GM12878 (cell line): Measurements from ENCODE around the gene KDF1. TPM values are rescaled to one million over a fixed set of nuclear protein-coding genes. Genes with fewer than 3 reads are reported as not detected.

Source experiments
- ATAC-seq: fragments of 200-7000 bp; cut with Tn5 transposase; 3 replicates; pipeline ENCODE4 v1.9.1; 2020; ENCODE audit warnings: mild to moderate bottlenecking, moderate library complexity
- BruUV-seq: library from RNA; stranded (reverse); fragments of 400-500 nt; replicated peaks from 2 replicates; lab custom pipeline; 2021; lab: Mats Ljungman, UMichigan
- CTCF ChIA-PET: fragments of 300-600 bp; sonication (Branson Sonifier 250); formaldehyde crosslinking; extraction: SDS; loops from one replicate; lab custom pipeline; 2021; ENCODE audit warnings: inconsistent platforms; lab: Yijun Ruan, JAX
- POLR2A ChIA-PET: fragments of 350-600 bp; formaldehyde crosslinking; extraction: SDS; loops from one replicate; lab custom pipeline; 2021; ENCODE audit warnings: inconsistent platforms; lab: Charles Lee
- RAD21 ChIA-PET: fragments of 300-600 bp; sonication (Branson Sonifier 250); formaldehyde crosslinking; loops from one replicate; lab custom pipeline; 2023; ENCODE audit warnings: antibody characterized with exemption; ENCODE audit not compliant: unreplicated experiment; lab: Charles Lee
- SMC1A ChIA-PET: fragments of 300-600 bp; sonication (Branson Sonifier 250); formaldehyde crosslinking; loops from one replicate; lab custom pipeline; 2023; ENCODE audit not compliant: unreplicated experiment, uncharacterized antibody; lab: Charles Lee
- DNase-seq: peaks from one replicate; pipeline ENCODE4 v3.0.0-alpha.2; 2011; ENCODE audit warnings: low read depth, low spot score
- FAIRE-seq: peaks from 3 replicates; lab custom pipeline; 2011; peaks lifted over from hg19 to GRCh38; lab: Jason Lieb, UNC
- H2AFZ ChIP-seq: 2 replicates; pipeline ENCODE4 v1.6.0; 2011; ENCODE audit warnings: low read depth, low read length, control low read depth; ENCODE audit not compliant: control insufficient read depth
- H3K27ac ChIP-seq: 2 replicates; pipeline ENCODE4 v1.5.1; 2011; ENCODE audit warnings: control low read depth; ENCODE audit not compliant: control insufficient read depth, insufficient read depth
- H3K27me3 ChIP-seq, 2 experiments: replicated peaks in 1 of 2; 2 replicates each; pipeline versions ENCODE4 v1.6.0 to v1.6.1; 2011; ENCODE audit warnings: low read length in 1 of 2; ENCODE audit not compliant: control insufficient read depth in 2 of 2, insufficient read depth in 2 of 2
- H3K36me3 ChIP-seq, 2 experiments: 2 replicates each; pipeline ENCODE4 v1.5.1; 2011; ENCODE audit warnings: low read length in 1 of 2; ENCODE audit not compliant: control insufficient read depth in 2 of 2, insufficient read depth in 2 of 2
- H3K4me1 ChIP-seq: 2 replicates; pipeline ENCODE4 v1.6.1; 2011; ENCODE audit warnings: mild to moderate bottlenecking, low read length, moderate library complexity, mixed read lengths; ENCODE audit not compliant: control insufficient read depth, insufficient read depth
- H3K4me2 ChIP-seq: 2 replicates; pipeline ENCODE4 v1.6.0; 2011; ENCODE audit warnings: control low read depth; ENCODE audit not compliant: control insufficient read depth, insufficient read depth
- H3K4me3 ChIP-seq: fragments of 200-600 bp; sonication (generic); 2 replicates; pipeline ENCODE4 v1.5.1; 2016
- H3K79me2 ChIP-seq: 2 replicates; pipeline ENCODE4 v1.6.0; 2011; ENCODE audit warnings: low read length; ENCODE audit not compliant: control insufficient read depth, insufficient read depth
- H3K9ac ChIP-seq: 2 replicates; pipeline ENCODE4 v1.8.0; 2011; ENCODE audit warnings: low read length, control low read depth, mixed read lengths; ENCODE audit not compliant: control insufficient read depth, insufficient read depth
- H3K9me3 ChIP-seq: replicated peaks from 3 replicates; pipeline ENCODE4 v1.5.1; 2011; ENCODE audit warnings: mild to moderate bottlenecking, low read length; ENCODE audit not compliant: control insufficient read depth, insufficient read depth
- H4K20me1 ChIP-seq: 2 replicates; pipeline ENCODE4 v1.6.0; 2011; ENCODE audit not compliant: control insufficient read depth, insufficient read depth
- ATF7 ChIP-seq: fragments of 450-650 bp; IDR thresholded peaks from 2 replicates; pipeline ENCODE4 v1.6.1; 2016; ENCODE audit warnings: low read depth, mild to moderate bottlenecking
- LARP7 ChIP-seq: fragments of 450-650 bp; IDR thresholded peaks from 2 replicates; pipeline ENCODE4 v1.6.1; 2017; ENCODE audit warnings: mild to moderate bottlenecking
- MEF2B ChIP-seq: fragments of 450-650 bp; IDR thresholded peaks from 2 replicates; pipeline ENCODE4 v1.6.1; 2018; ENCODE audit warnings: mild to moderate bottlenecking, moderate library complexity; ENCODE audit not compliant: partially characterized antibody, poor library complexity, severe bottlenecking
- POLR2AphosphoS2 ChIP-seq: IDR thresholded peaks from 2 replicates; pipeline ENCODE4 v1.6.1; 2011; ENCODE audit warnings: low read depth, mild to moderate bottlenecking, low read length, improper control_type of control experiment, moderate library complexity
- POLR2AphosphoS5 ChIP-seq: IDR thresholded peaks from 2 replicates; pipeline ENCODE4 v1.6.1; 2011; ENCODE audit warnings: mild to moderate bottlenecking, low read length, inconsistent platforms
- SMAD1 ChIP-seq: fragments of 450-650 bp; IDR thresholded peaks from 2 replicates; pipeline ENCODE4 v1.6.1; 2018; ENCODE audit warnings: mild to moderate bottlenecking, low read depth; ENCODE audit not compliant: partially characterized antibody
- SMARCA5 ChIP-seq: fragments of 450-650 bp; IDR thresholded peaks from 2 replicates; pipeline ENCODE4 v1.6.1; 2017; ENCODE audit warnings: mild to moderate bottlenecking
- SREBF2 ChIP-seq: IDR thresholded peaks from 2 replicates; pipeline ENCODE4 v1.6.1; 2012; ENCODE audit warnings: mild to moderate bottlenecking, low read length
- SUZ12 ChIP-seq: fragments of 200-600 bp; sonication (generic); IDR thresholded peaks from one replicate; pipeline ENCODE4 v1.6.1; 2018; ENCODE audit warnings: antibody characterized with exemption, mild to moderate bottlenecking; ENCODE audit not compliant: unreplicated experiment
- TCF12 ChIP-seq: IDR thresholded peaks from 2 replicates; pipeline ENCODE4 v1.6.1; 2011; ENCODE audit warnings: low read depth, mild to moderate bottlenecking, low read length
- TCF3 ChIP-seq: IDR thresholded peaks from 2 replicates; pipeline ENCODE4 v1.6.1; 2012; ENCODE audit warnings: low read depth, mild to moderate bottlenecking, low read length, borderline replicate concordance; ENCODE audit not compliant: insufficient read depth
- ZBED1 ChIP-seq: IDR thresholded peaks from 2 replicates; pipeline ENCODE4 v1.6.1; 2016; ENCODE audit warnings: borderline replicate concordance
- ZNF384 ChIP-seq: IDR thresholded peaks from 2 replicates; pipeline ENCODE4 v1.6.1; 2012; ENCODE audit warnings: low read depth, mild to moderate bottlenecking, low read length, improper control_type of control experiment, borderline replicate concordance
- WGBS: methylation state at CpG from one replicate; pipeline ENCODE4 v1.1.6; 2016; ENCODE audit warnings: low lambda C conversion rate; ENCODE audit not compliant: insufficient replicate concordance, insufficient coverage; ENCODE audit errors: missing lambda C conversion rate; 5-methylcytosine and 5-hydroxymethylcytosine counted together
- in situ Hi-C: fragments of 300-500 bp; cut with MboI; formaldehyde crosslinking; loops from 9 replicates; pipeline ENCODE4 v1.14.3; 2018; ENCODE audit warnings: mixed read lengths
- intact Hi-C: fragments of 100-400 bp; cut with micrococcal nuclease; formaldehyde crosslinking; loops from one replicate; pipeline ENCODE4 v1.14.2; 2022; ENCODE audit not compliant: unreplicated experiment
- polyA plus RNA-seq, 11 experiments: library from polyadenylated mRNA; depleted of rRNA in 4 of 11; unstranded in 6 of 11; stranded (reverse) in 5 of 11; fragments of >200 nt; fragmentation: Nextera tagmentation in 4 of 11; fragmentation: Illumina TruSeq in 1 of 11; extraction: Ambion mirVana in 4 of 11; extraction: Trizol in 1 of 11; gene quantifications; 1 replicate in 1 of 11; 2 replicates in 10 of 11; pipeline versions ENCODE4 v1.2.1 to v1.2.3, GENCODE V29; 2011 to 2016; ENCODE audit warnings: inconsistent platforms in 2 of 11, missing spikeins in 2 of 11, low read depth in 1 of 11
- total RNA-seq, 4 experiments: library from RNA; depleted of rRNA in 3 of 4; stranded (reverse); fragments of >200 nt in 3 of 4; fragmentation: Illumina TruSeq in 1 of 4; extraction: Trizol in 1 of 4; gene quantifications; 2 replicates each; pipeline versions ENCODE4 v1.2.1 to v1.2.3, GENCODE V29; 2013 to 2021
- TF ChIP-seq, protein P1 (sequence below): fragments of 450-650 bp; IDR thresholded peaks from 2 replicates; pipeline ENCODE4 v1.6.1; 2017; ENCODE audit warnings: mild to moderate bottlenecking, moderate library complexity
- TF ChIP-seq, protein P2 (sequence below): IDR thresholded peaks from 2 replicates; pipeline ENCODE4 v1.6.1; 2011; ENCODE audit warnings: mild to moderate bottlenecking, low read depth, low read length, moderate library complexity; ENCODE audit not compliant: insufficient replicate concordance
- TF ChIP-seq, protein P3 (sequence below): IDR thresholded peaks from 2 replicates; pipeline ENCODE4 v1.6.1; 2011; ENCODE audit warnings: low read depth, mild to moderate bottlenecking, low read length, moderate library complexity, borderline replicate concordance; ENCODE audit errors: extremely low read depth

The KDF1 gene
- total and polyA plus RNA-seq, 10 of the 15 experiments (the other 5 are each of a cell fraction or from before 2014, with no cell fraction given), result 0.03 to 0.13 (median 0.04) TPM; not detected in 7

DNA sequence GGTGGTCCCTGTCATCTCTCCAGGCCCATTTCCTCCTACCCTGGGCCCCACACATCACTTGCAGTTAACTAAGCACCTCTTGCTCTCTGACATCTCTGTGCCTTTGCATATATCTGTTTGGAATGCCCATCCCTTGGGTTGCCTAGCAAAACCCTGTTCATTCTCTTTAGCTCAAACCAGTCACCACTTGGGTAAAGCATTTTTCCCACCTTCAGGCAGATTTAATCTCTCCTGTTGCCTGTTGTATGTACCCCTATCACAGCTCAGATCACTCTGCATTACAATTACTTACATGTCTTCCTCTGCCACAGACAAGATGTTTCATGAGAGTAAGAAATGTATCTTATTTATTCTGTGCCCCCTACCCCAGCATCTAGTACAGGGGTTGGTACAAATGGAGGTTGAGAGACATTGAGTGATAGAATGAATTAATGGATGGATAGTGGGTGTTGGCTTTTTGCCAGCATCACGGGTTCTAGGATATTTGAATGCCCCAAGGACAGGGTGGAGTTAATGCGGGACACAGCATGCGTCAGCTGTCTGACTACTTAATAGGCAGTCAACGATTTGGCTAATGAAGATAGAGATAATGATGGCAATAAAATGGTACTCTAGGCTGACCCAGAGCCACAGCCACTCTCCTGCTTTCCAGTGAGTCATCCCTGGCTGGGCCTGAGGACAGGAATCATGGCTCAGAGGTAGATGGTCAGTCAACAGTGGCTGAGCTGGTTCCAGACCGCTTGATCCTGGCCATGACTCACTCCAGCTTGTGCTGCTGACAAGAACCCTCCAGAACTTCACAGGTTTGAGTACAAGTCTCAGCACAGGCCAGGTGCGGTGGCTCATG is 53.0 kb downstream of the KDF1 start:
- Histone ChIP-seq H3K27me3 (no peaks in the 10 kb centered on the region), H3K9me3 (no peaks in the 10 kb centered on the region), H3K4me1 (no peaks in the 10 kb centered on the region), H3K79me2 (no peaks in the 10 kb centered on the region), H3K27ac (no peak overlapping the region), H3K9ac (no peak overlapping the region), H3K4me2 (no peak overlapping the region), H3K36me3 (no peaks in the 10 kb centered on the region), H3K4me3 (no peak overlapping the region), H2AFZ (no peak overlapping the region), H4K20me1 (no peaks in the 10 kb centered on the region)
- BruUV-seq, result no TSS peak
- CTCF ChIA-PET, result no interaction called here
- SMC1A ChIA-PET, result interaction anchor here (1.8 kb wide), 1 partner anchor 14 kb away, joined by 4 read pairs; no protein-coding TSS in a partner anchor
- ATAC-seq (no peak), DNase-seq (no peak), FAIRE-seq (no peak)
- WGBS, result 63% methylated on average over 6 of the region's 6 CpGs
- TF ChIP-seq, protein P1, sequence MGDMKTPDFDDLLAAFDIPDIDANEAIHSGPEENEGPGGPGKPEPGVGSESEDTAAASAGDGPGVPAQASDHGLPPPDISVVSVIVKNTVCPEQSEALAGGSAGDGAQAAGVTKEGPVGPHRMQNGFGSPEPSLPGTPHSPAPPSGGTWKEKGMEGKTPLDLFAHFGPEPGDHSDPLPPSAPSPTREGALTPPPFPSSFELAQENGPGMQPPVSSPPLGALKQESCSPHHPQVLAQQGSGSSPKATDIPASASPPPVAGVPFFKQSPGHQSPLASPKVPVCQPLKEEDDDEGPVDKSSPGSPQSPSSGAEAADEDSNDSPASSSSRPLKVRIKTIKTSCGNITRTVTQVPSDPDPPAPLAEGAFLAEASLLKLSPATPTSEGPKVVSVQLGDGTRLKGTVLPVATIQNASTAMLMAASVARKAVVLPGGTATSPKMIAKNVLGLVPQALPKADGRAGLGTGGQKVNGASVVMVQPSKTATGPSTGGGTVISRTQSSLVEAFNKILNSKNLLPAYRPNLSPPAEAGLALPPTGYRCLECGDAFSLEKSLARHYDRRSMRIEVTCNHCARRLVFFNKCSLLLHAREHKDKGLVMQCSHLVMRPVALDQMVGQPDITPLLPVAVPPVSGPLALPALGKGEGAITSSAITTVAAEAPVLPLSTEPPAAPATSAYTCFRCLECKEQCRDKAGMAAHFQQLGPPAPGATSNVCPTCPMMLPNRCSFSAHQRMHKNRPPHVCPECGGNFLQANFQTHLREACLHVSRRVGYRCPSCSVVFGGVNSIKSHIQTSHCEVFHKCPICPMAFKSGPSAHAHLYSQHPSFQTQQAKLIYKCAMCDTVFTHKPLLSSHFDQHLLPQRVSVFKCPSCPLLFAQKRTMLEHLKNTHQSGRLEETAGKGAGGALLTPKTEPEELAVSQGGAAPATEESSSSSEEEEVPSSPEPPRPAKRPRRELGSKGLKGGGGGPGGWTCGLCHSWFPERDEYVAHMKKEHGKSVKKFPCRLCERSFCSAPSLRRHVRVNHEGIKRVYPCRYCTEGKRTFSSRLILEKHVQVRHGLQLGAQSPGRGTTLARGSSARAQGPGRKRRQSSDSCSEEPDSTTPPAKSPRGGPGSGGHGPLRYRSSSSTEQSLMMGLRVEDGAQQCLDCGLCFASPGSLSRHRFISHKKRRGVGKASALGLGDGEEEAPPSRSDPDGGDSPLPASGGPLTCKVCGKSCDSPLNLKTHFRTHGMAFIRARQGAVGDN, result no peak
- TF ChIP-seq MEF2B (no peak), LARP7 (no peak), SMAD1 (no peak), POLR2AphosphoS2 (no peak), POLR2AphosphoS5 (no peak), ZBED1 (no peak), ATF7 (no peak), SREBF2 (no peak), TCF12 (no peak), TCF3 (no peak), ZNF384 (no peak), SUZ12 (no peak), SMARCA5 (no peak)
- TF ChIP-seq, protein P2, sequence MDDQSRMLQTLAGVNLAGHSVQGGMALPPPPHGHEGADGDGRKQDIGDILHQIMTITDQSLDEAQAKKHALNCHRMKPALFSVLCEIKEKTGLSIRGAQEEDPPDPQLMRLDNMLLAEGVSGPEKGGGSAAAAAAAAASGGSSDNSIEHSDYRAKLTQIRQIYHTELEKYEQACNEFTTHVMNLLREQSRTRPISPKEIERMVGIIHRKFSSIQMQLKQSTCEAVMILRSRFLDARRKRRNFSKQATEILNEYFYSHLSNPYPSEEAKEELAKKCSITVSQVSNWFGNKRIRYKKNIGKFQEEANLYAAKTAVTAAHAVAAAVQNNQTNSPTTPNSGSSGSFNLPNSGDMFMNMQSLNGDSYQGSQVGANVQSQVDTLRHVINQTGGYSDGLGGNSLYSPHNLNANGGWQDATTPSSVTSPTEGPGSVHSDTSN, result no peak
- TF ChIP-seq, protein P3, sequence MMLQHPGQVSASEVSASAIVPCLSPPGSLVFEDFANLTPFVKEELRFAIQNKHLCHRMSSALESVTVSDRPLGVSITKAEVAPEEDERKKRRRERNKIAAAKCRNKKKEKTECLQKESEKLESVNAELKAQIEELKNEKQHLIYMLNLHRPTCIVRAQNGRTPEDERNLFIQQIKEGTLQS, result no peak
- RAD21 ChIA-PET, result no interaction called here
- in situ Hi-C loops, result no loop called here
- intact Hi-C loops, result no loop called here
- POLR2A ChIA-PET, result interaction anchor here (0.6 to 0.9 kb wide), 2 partner anchors 10 to 21 kb away, joined by 3 read pairs; no protein-coding TSS in a partner anchor
